HEK293 (cell line): Measurements from ENCODE around the gene PANK2.

ENCODE experiments used
- CTCF ChIA-PET: fragments of 350-600 bp; formaldehyde crosslinking; extraction: SDS; loops from one replicate; lab custom pipeline; 2021; ENCODE audit warnings: antibody characterized with exemption; lab: Yijun Ruan, JAX
- POLR2A ChIA-PET: fragments of 300-600 bp; formaldehyde crosslinking; extraction: SDS; loops from one replicate; lab custom pipeline; 2020; ENCODE audit warnings: antibody characterized with exemption, inconsistent platforms; lab: Yijun Ruan, JAX
- H3K27ac ChIP-seq: fragments of 200-500 bp; sonication (Bioruptor generic); 2 replicates; pipeline ENCODE4 v1.5.1; 2014; ENCODE audit warnings: low read depth, low read length, control low read depth, inconsistent platforms; ENCODE audit errors: extremely low read depth
- H3K36me3 ChIP-seq, 2 experiments: fragments of 200-500 bp in 1 of 2; sonication (Bioruptor generic) in 1 of 2; 1 replicate in 1 of 2; 2 replicates in 1 of 2; pipeline ENCODE4 v1.5.1; 2014 to 2017; ENCODE audit warnings: inconsistent platforms in 2 of 2, low read length in 2 of 2; ENCODE audit not compliant: control insufficient read depth in 2 of 2, insufficient read depth in 1 of 2
- H3K4me1 ChIP-seq: fragments of 200-500 bp; sonication (Bioruptor generic); 2 replicates; pipeline ENCODE4 v1.5.1; 2014; ENCODE audit warnings: mild to moderate bottlenecking, low read length, inconsistent platforms; ENCODE audit not compliant: control insufficient read depth, insufficient read depth
- H3K4me3 ChIP-seq: 2 replicates; pipeline ENCODE4 v1.5.1; 2011; ENCODE audit warnings: low read depth, mild to moderate bottlenecking, control low read depth, low read length, moderate library complexity
- H3K9me3 ChIP-seq: fragments of 200-500 bp; sonication (Bioruptor generic); 2 replicates; pipeline ENCODE4 v1.5.1; 2014; ENCODE audit warnings: low read depth, low read length, inconsistent platforms; ENCODE audit not compliant: control insufficient read depth, insufficient read depth
- AEBP2 ChIP-seq: fragments of 450-650 bp; formaldehyde crosslinking; IDR thresholded peaks from 2 replicates; pipeline ENCODE4 v1.5.1; 2016; ENCODE audit warnings: missing biosample characterization, missing genetic modification characterization, borderline replicate concordance
- SALL2 ChIP-seq: fragments of 450-650 bp; formaldehyde crosslinking; IDR thresholded peaks from 2 replicates; pipeline ENCODE4 v1.5.0; 2017; ENCODE audit warnings: missing biosample characterization, mild to moderate bottlenecking, missing genetic modification characterization, borderline replicate concordance
- SCRT1 ChIP-seq: fragments of 450-650 bp; formaldehyde crosslinking; IDR thresholded peaks from 2 replicates; pipeline ENCODE4 v1.5.1; 2016; ENCODE audit warnings: missing biosample characterization, missing genetic modification characterization, borderline replicate concordance
- SCRT2 ChIP-seq: fragments of 450-650 bp; formaldehyde crosslinking; IDR thresholded peaks from 2 replicates; pipeline ENCODE4 v1.5.1; 2016; ENCODE audit warnings: missing biosample characterization, missing genetic modification characterization
- SP7 ChIP-seq: fragments of 450-650 bp; formaldehyde crosslinking; IDR thresholded peaks from 2 replicates; pipeline ENCODE4 v1.5.1; 2016; ENCODE audit warnings: missing biosample characterization, missing genetic modification characterization
- ZBTB20 ChIP-seq: fragments of 450-650 bp; formaldehyde crosslinking; IDR thresholded peaks from 2 replicates; pipeline ENCODE4 v1.5.1; 2016; ENCODE audit warnings: missing biosample characterization, missing genetic modification characterization
- ZBTB44 ChIP-seq: fragments of 450-650 bp; IDR thresholded peaks from 2 replicates; pipeline ENCODE4 v1.5.1; 2018; ENCODE audit warnings: missing biosample characterization, mild to moderate bottlenecking, missing genetic modification characterization
- ZBTB7A ChIP-seq: fragments of 450-650 bp; formaldehyde crosslinking; IDR thresholded peaks from 2 replicates; pipeline ENCODE4 v1.5.1; 2016; ENCODE audit warnings: low read depth, missing biosample characterization, missing genetic modification characterization
- ZFHX2 ChIP-seq: fragments of 450-650 bp; formaldehyde crosslinking; conservative IDR thresholded peaks from 2 replicates; pipeline ENCODE4 v1.5.1; 2016; ENCODE audit warnings: missing biosample characterization, missing genetic modification characterization
- ZNF121 ChIP-seq: fragments of 450-650 bp; formaldehyde crosslinking; IDR thresholded peaks from 2 replicates; pipeline ENCODE4 v1.5.1; 2016; ENCODE audit warnings: missing biosample characterization, missing genetic modification characterization
- ZNF133 ChIP-seq: fragments of 450-650 bp; formaldehyde crosslinking; IDR thresholded peaks from 2 replicates; pipeline ENCODE4 v1.5.1; 2016; ENCODE audit warnings: missing biosample characterization, missing genetic modification characterization
- ZNF223 ChIP-seq: fragments of 450-650 bp; formaldehyde crosslinking; IDR thresholded peaks from 2 replicates; pipeline ENCODE4 v1.5.1; 2016; ENCODE audit warnings: missing biosample characterization, missing genetic modification characterization
- ZNF280C ChIP-seq: fragments of 450-650 bp; formaldehyde crosslinking; IDR thresholded peaks from 2 replicates; pipeline ENCODE4 v1.5.1; 2016; ENCODE audit warnings: missing biosample characterization, missing genetic modification characterization
- ZNF501 ChIP-seq: fragments of 450-650 bp; formaldehyde crosslinking; IDR thresholded peaks from 2 replicates; pipeline ENCODE4 v1.5.1; 2016; ENCODE audit warnings: missing biosample characterization, missing genetic modification characterization
- ZNF510 ChIP-seq: fragments of 450-650 bp; formaldehyde crosslinking; IDR thresholded peaks from 2 replicates; pipeline ENCODE4 v1.5.1; 2018; ENCODE audit warnings: mild to moderate bottlenecking, missing genetic modification characterization, missing biosample characterization; ENCODE audit not compliant: insufficient replicate concordance
- ZNF561 ChIP-seq: fragments of 450-650 bp; IDR thresholded peaks from 2 replicates; pipeline ENCODE4 v1.5.1; 2018; ENCODE audit warnings: missing biosample characterization, missing genetic modification characterization, borderline replicate concordance
- ZNF600 ChIP-seq: fragments of 450-650 bp; formaldehyde crosslinking; IDR thresholded peaks from 2 replicates; pipeline ENCODE4 v1.5.1; 2016; ENCODE audit warnings: missing biosample characterization, missing genetic modification characterization
- ZNF654 ChIP-seq: fragments of 450-650 bp; formaldehyde crosslinking; IDR thresholded peaks from 2 replicates; pipeline ENCODE4 v1.5.1; 2016; ENCODE audit warnings: low read depth, missing biosample characterization, missing genetic modification characterization
- ZNF704 ChIP-seq: fragments of 450-650 bp; formaldehyde crosslinking; IDR thresholded peaks from 2 replicates; pipeline ENCODE4 v1.5.1; 2016; ENCODE audit warnings: missing biosample characterization, missing genetic modification characterization
- ZNF830 ChIP-seq: fragments of 450-650 bp; IDR thresholded peaks from 2 replicates; pipeline ENCODE4 v1.5.0; 2018; ENCODE audit warnings: missing biosample characterization, missing genetic modification characterization, low read depth, mild to moderate bottlenecking, moderate library complexity

The PANK2 gene

GRCh38 chr20:3934624-3935023 is 45.4 kb downstream of the PANK2 start:
- ChIA-PET CTCF (interaction anchor here (1.2 kb wide), 1 partner anchor 137 kb away, joined by 4 read pairs; no protein-coding TSS in a partner anchor), POLR2A (no interaction called here)
- TF ChIP-seq SP7 (tag by site-specific recombination) = no peak
- peak; percentile 92 for TF ChIP-seq SCRT1 (tag by site-specific recombination)
- TF ChIP-seq ZFHX2 (tag by site-specific recombination) = peak; percentile 53
- TF ChIP-seq ZNF121 (tag by site-specific recombination) = no peak
- peak; percentile 77 for TF ChIP-seq ZNF600
- 0 out of 2 replicates have a peak, but pooled peaks have one; percentile 34 for TF ChIP-seq ZNF561 (tag by site-specific recombination)
- peak; percentile 97 for TF ChIP-seq SCRT2 (tag by site-specific recombination)
- Histone ChIP-seq H3K27ac (no peak overlapping the region), H3K36me3 (peaks cover 0 to 13% of the 10 kb centered on the region in 2 experiments; a peak in 1 of 3 replicates), H3K4me3 (no peak overlapping the region), H3K9me3 (no peaks in the 10 kb centered on the region), H3K4me1 (peaks cover 14% of the 10 kb centered on the region)

GRCh38 chr20:3935295-3935955 is 46.2 kb downstream of the PANK2 start:
- no peak overlapping the region for H3K27ac ChIP-seq
- TF ChIP-seq ZNF654 (tag by site-specific recombination) (no peak), ZNF501 (tag by site-specific recombination) (no peak), ZNF704 (tag by site-specific recombination) (no peak), ZNF280C (tag by site-specific recombination) (no peak), ZBTB20 (tag by site-specific recombination) (no peak), SALL2 (tag by site-specific recombination) (no peak), ZNF223 (tag by site-specific recombination) (no peak)
- H3K9me3 ChIP-seq = no peaks in the 10 kb centered on the region
- CTCF ChIA-PET = interaction anchor here (1.2 kb wide), 1 partner anchor 136 kb away, joined by 4 read pairs; no protein-coding TSS in a partner anchor
- H3K36me3 ChIP-seq = peaks cover 0 to 13% of the 10 kb centered on the region in 2 experiments; a peak in 1 of 3 replicates
- no peak overlapping the region for H3K4me3 ChIP-seq
- POLR2A ChIA-PET = interaction anchor here (1.2 kb wide), 1 partner anchor 8 kb away, joined by 4 read pairs; no protein-coding TSS in a partner anchor
- peaks cover 14% of the 10 kb centered on the region for H3K4me1 ChIP-seq

GRCh38 chr20:3935956-3936340 is 46.8 kb downstream of the PANK2 start:
- ChIA-PET CTCF (no interaction called here), POLR2A (interaction anchor here (1.2 kb wide), 1 partner anchor 9 kb away, joined by 4 read pairs; no protein-coding TSS in a partner anchor)
- H3K27ac ChIP-seq = no peak overlapping the region
- H3K36me3 ChIP-seq = peaks cover 0 to 13% of the 10 kb centered on the region in 2 experiments; a peak in 2 of 3 replicates
- no peaks in the 10 kb centered on the region for H3K9me3 ChIP-seq
- no peak overlapping the region for H3K4me3 ChIP-seq
- H3K4me1 ChIP-seq = peaks cover 14% of the 10 kb centered on the region
- TF ChIP-seq ZBTB7A (tag by site-specific recombination) (no peak), ZBTB44 (tag by site-specific recombination) (no peak), ZNF510 (tag by site-specific recombination) (no peak), ZNF830 (tag by site-specific recombination) (no peak), AEBP2 (tag by site-specific recombination) (no peak), ZNF133 (no peak)
